Neural progenitor cell (in vitro differentiated cells): ENCODE data around the gene GADD45GIP1.
"Not testable (repeated sequence)": the region's sequence is repeated elsewhere in the genome, so short reads cannot be mapped to it uniquely, and the experiment has no call there.

Source experiments
- CTCF ChIP-seq: fragments of 200-600 bp; sonication (generic); IDR thresholded peaks from 2 replicates; pipeline ENCODE4 v1.5.1; 2017; ENCODE audit warnings: antibody characterized with exemption, mild to moderate bottlenecking
- EZH2 ChIP-seq: fragments of 200-600 bp; sonication (generic); IDR thresholded peaks from 2 replicates; pipeline ENCODE4 v1.6.1; 2017; ENCODE audit warnings: antibody characterized with exemption, mild to moderate bottlenecking, moderate library complexity

- not testable (repeated sequence) for TF ChIP-seq CTCF, EZH2
These were observed 448 bp upstream of the GADD45GIP1 start for GRCh38 chr19:12957389-12957952.
